Transverse colon (tissue), 4 donors: ENCODE data around the gene PTPRN2.

Experiments used
- CTCF ChIP-seq, 5 experiments: fragments of 200-600 bp in 3 of 5; fragments of 450-650 bp in 2 of 5; sonication (generic) in 3 of 5; IDR thresholded peaks; 1 replicate in 2 of 5; 2 replicates in 3 of 5; pipeline ENCODE4 v1.5.1; 2016 to 2017; ENCODE audit warnings: antibody characterized with exemption in 5 of 5, inconsistent platforms in 3 of 5, mild to moderate bottlenecking in 2 of 5, moderate library complexity in 1 of 5
- EP300 ChIP-seq: sonication (generic); formaldehyde crosslinking; IDR thresholded peaks from one replicate; pipeline ENCODE4 v1.6.1; 2017; ENCODE audit warnings: antibody characterized with exemption, low read depth
- POLR2A ChIP-seq: fragments of 450-650 bp; IDR thresholded peaks from one replicate; pipeline ENCODE4 v1.6.1; 2016; ENCODE audit warnings: antibody characterized with exemption, mild to moderate bottlenecking, moderate library complexity
- POLR2AphosphoS5 ChIP-seq, 3 donors: sonication (generic); formaldehyde crosslinking; IDR thresholded peaks; one replicate each; pipeline ENCODE4 v1.6.1; 2016; ENCODE audit warnings: antibody characterized with exemption in 3 of 3

- TF ChIP-seq POLR2A (no peak), POLR2AphosphoS5 (IDR thresholded peaks at IDR 0.05) (no peak), CTCF (IDR thresholded peaks at IDR 0.05) (no peak), EP300 (no peak)
Measured at GRCh38 chr7:158257516-158258410, 329.9 kb downstream of the PTPRN2 start.
